Brain microvascular endothelial cell (primary cell): ENCODE results near the gene RTN4.

Source experiments
- DNase-seq: peaks from one replicate; pipeline ENCODE4 v3.0.0-alpha.2; 2020
- H3K27ac ChIP-seq: fragments of 250-450 bp; sonication (Bioruptor Pico); 2 replicates; pipeline ENCODE4 v1.5.1; 2020; ENCODE audit warnings: mild to moderate bottlenecking, moderate library complexity
- H3K27me3 ChIP-seq: fragments of 250-450 bp; sonication (Bioruptor Pico); replicated peaks from 2 replicates; pipeline ENCODE4 v1.5.1; 2020; ENCODE audit warnings: mild to moderate bottlenecking
- H3K36me3 ChIP-seq: fragments of 250-450 bp; sonication (Bioruptor Pico); replicated peaks from 2 replicates; pipeline ENCODE4 v1.5.1; 2020; ENCODE audit warnings: mild to moderate bottlenecking
- H3K4me3 ChIP-seq: 2 replicates; pipeline ENCODE4 v1.5.1; 2011; ENCODE audit warnings: low read depth, mild to moderate bottlenecking, control low read depth, low read length, moderate library complexity
- in situ Hi-C: cut with HindIII; loops from 2 replicates; pipeline ENCODE4 v1.10.0; 2017; ENCODE audit warnings: low sequenced_read_pairs, low pct_ligation_motif_present
- TF ChIP-seq, protein P1 (sequence below): IDR thresholded peaks from 2 replicates; pipeline ENCODE4 v1.5.1; 2011; ENCODE audit warnings: low read depth, mild to moderate bottlenecking, moderate library complexity, low read length, control low read depth, inconsistent platforms; ENCODE audit errors: missing control alignments

The RTN4 gene

DNA sequence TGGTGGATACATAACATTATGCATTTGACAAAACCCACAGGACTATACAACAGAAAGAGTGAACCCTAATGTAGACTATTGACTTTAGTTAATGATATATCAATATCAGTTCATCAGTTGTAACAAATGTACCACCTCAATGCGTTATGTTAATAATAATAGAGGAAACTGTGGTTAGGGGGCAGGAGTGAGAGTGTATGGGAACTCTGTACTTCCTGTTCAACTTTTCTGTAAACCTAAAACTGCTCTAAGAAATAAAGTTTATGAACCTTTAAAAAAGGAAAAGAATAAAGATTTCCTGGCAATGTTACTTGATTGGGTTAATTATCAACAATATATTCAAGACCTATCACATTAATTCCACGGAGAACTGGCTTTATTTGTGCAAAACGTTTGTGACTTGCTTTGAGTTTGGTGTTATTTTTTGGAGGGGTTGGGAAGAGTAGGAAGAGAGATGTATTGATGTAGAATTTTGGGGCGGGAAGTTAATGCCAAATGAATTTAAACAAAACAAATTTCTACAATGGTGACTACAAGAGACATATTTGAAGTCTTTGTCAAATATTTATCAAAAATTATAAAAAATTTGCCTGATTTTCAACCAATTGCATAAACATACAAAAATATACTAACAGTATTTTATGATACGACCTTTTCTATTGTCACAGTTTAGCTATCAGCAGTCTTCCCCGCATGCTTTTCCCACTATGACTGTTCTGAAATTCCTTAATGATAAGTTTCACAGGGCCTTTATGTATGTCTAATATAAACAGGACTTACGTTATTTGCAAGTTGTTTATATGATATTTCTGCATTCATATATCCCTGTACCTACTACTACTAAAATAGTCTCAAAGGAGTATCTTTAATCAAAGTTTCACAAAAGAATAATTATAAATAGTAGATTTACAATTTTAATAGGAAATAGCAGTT, 2.1 kb upstream of the RTN4 start:
- no peaks in the 10 kb centered on the region for H3K27me3 ChIP-seq
- H3K4me3 ChIP-seq, result no peak overlapping the region
- in situ Hi-C loops, result no loop called here
- H3K36me3 ChIP-seq, result peaks cover 4% of the 10 kb centered on the region
- TF ChIP-seq, protein P1, sequence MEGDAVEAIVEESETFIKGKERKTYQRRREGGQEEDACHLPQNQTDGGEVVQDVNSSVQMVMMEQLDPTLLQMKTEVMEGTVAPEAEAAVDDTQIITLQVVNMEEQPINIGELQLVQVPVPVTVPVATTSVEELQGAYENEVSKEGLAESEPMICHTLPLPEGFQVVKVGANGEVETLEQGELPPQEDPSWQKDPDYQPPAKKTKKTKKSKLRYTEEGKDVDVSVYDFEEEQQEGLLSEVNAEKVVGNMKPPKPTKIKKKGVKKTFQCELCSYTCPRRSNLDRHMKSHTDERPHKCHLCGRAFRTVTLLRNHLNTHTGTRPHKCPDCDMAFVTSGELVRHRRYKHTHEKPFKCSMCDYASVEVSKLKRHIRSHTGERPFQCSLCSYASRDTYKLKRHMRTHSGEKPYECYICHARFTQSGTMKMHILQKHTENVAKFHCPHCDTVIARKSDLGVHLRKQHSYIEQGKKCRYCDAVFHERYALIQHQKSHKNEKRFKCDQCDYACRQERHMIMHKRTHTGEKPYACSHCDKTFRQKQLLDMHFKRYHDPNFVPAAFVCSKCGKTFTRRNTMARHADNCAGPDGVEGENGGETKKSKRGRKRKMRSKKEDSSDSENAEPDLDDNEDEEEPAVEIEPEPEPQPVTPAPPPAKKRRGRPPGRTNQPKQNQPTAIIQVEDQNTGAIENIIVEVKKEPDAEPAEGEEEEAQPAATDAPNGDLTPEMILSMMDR, result no peak
- no peak for DNase-seq
- H3K27ac ChIP-seq, result peak overlapping the region; percentile 99

DNA sequence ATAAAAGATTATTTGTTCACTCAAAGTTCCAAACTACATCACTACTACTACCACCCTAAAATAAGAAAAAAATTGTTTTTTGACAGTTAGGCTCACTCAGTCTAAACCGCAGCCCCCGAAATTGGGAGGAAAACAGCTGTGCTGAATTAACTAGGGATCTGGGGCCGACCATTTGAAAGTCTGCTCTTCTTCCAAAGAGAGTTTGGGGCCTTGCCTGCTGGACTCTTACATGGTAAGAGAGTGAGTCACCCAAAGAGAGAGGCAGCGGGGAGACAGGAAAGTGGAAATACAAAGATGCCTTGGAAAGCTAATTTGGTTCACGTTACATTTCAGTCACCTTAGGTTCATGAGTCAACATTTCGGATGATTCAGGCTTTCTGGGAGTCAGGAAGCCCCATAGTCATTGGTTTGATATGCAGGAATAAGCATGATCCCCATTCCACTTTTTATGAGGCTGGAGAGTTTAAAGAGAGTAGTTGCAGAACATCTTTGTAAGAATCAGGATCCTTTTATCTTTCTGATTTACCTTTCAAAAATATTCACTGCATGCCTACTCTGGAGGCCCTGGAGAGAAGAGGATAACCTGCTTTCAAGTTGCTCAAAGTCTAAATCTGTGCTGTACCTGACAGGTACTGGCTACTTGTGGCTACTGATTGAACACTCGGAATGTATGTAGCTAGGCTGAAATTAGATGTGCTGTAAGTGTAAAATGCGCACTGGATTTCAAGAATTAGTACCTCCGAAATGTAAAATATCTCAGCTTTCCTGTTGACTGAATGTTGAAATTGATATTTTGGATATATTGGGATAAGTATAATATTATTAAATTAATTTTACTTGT, 995 bp upstream of the RTN4 start:
- Histone ChIP-seq H3K27ac (peak overlapping the region; percentile 99), H3K4me3 (peak overlapping the region; percentile 93), H3K36me3 (peaks cover 4% of the 10 kb centered on the region), H3K27me3 (no peaks in the 10 kb centered on the region)
- in situ Hi-C loops, result no loop called here
- peak; percentile 98 for DNase-seq
- TF ChIP-seq, protein P1, result no peak

DNA sequence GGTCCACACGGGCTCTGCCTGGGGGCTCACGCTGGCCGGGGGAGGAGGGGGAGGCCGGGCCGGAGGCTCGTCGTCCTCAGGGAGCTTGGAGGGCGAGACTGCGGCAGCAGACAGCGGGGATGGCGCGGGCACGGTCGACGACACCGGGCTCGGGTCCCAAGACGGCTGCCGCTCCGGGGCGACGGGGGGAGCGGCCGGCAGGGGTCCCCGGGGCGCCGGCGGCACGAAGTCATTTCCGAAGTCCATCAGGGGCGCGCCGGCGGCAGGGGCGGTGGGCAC, 491 bp downstream of the RTN4 start:
- TF ChIP-seq, protein P1, result no peak
- Histone ChIP-seq H3K27me3 (no peaks in the 10 kb centered on the region), H3K27ac (peak overlapping the region; percentile 99), H3K36me3 (peaks cover 4% of the 10 kb centered on the region), H3K4me3 (peak overlapping the region; percentile 93)
- in situ Hi-C loops, result loop anchor here (25.0 kb wide), 1 partner anchor 113 kb away; no protein-coding TSS in a partner anchor
- DNase-seq, result no peak

DNA sequence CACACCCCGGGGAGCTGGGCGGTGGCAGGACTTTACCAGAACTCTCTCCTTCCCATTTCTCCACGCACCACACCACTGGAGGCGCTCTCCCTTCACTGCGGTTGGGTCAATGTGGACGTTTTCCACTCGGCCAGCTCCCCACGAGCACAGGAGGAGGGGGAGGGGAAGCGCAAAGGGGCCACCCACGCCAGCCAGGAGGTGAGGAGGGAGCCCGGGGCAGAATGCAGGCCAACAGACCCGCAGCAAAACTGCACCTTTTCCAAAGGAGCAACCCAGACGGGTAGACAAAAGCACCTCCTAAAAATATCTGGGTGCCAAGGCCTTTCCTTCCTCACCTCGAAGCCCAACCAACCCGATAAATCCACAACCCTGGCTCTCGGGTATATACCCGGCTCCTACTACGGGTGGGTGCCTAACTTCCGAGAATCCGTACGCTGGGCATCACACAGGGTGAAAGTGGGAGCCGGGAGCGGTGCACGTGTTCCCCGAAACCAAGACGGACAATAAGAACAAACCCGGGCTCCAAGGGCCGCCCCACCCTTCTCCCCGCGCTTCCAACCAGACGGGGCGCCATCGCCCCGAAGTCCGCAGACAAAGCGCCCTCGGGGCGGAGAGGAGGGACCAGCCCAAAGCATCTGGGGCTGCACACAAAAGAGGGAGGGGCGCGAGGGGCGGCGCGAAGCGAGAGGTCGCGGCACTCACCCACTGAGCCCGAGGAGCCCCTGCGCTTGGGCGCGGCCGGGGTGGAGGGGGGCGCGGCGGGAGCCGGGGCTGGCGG, 1.0 kb downstream of the RTN4 start:
- Histone ChIP-seq H3K36me3 (peaks cover 4% of the 10 kb centered on the region), H3K27me3 (no peaks in the 10 kb centered on the region), H3K27ac (peak overlapping the region; percentile 99), H3K4me3 (peak overlapping the region; percentile 93)
- DNase-seq, result peak; percentile 72
- in situ Hi-C loops, result loop anchor here (25.0 kb wide), 1 partner anchor 113 kb away; no protein-coding TSS in a partner anchor
- TF ChIP-seq, protein P1, result peak; percentile 85

DNA sequence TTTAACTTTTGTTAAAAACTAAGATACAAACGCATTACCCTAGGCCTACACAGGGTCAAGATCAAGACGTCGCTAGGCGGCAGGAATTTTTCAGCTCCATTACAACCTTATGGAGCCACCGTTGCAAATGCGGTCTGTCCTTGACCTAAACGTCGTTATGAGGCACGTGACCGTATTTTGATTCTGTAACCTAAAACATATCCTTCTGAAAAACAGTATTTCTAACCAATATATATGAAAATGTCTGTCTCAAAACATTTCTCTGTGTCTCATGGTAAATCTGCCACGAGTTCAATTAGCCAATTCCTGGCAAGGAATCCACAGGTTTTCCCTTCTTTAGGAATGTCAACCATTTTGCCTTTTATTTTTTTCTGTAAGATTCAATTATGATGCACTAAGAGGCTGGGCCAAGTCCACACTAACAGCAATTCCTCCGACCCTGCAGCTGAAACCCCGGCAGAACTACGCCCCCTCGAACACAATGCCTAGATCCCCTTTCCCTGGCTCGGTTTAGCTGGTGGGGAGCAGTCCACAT, 1.7 kb downstream of the RTN4 start:
- H3K4me3 ChIP-seq, result peak overlapping the region; percentile 93
- TF ChIP-seq, protein P1, result peak; percentile 45
- H3K27ac ChIP-seq, result peak overlapping the region; percentile 99
- H3K36me3 ChIP-seq, result peaks cover 4% of the 10 kb centered on the region
- in situ Hi-C loops, result loop anchor here (25.0 kb wide), 1 partner anchor 114 kb away; no protein-coding TSS in a partner anchor
- no peak for DNase-seq
- H3K27me3 ChIP-seq, result no peaks in the 10 kb centered on the region
